Jurkat, Clone E6-1 (cell line): ENCODE measurements around the gene SCAPER.
"Not testable (repeated sequence)": the region's sequence is repeated elsewhere in the genome, so short reads cannot be mapped to it uniquely, and the experiment has no call there.

Experiments used
- DNase-seq: peaks from one replicate; pipeline ENCODE4 v3.0.0-alpha.2; 2011; ENCODE audit warnings: low read depth, low spot score
- H3K4me3 ChIP-seq: 2 replicates; pipeline ENCODE4 v1.5.1; 2011; ENCODE audit warnings: mild to moderate bottlenecking, low read length, control low read depth, moderate library complexity

Gene SCAPER

DNA sequence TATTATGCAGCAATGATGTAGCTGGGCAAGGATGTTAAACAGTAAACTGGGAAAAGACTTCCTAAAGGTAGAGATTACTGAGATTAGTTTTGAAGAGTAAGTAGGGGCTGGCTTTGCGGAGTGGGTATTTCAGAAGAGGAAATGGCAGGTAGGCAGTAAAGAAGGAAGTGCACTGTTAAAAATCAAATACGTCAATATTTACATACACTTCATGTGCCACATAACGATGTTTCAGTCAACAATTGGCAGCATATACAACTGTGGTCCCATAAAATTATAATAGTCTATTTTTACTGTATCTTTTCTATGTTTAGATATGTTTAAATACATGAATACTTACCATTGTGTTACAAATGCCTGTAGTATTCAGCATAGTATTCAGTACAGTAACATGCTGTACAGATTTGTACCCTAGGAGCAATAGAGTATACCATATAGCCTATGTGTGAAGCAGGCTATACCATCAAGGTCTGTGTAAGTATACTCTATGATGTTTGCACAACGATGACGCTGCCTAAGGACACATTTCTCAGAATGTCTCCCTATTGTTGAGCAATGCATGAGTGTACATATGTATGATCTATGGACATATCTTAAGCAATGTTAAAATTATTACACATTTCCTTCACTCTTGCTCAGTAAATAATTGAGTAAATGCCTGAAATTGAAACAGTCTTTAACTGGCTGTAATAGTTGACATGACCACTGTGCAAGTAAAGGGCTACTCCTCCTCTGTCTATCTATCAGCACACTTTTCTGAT, 371.9 kb downstream of the SCAPER start:
- H3K4me3 ChIP-seq = no peak overlapping the region
- DNase-seq = no peak

DNA sequence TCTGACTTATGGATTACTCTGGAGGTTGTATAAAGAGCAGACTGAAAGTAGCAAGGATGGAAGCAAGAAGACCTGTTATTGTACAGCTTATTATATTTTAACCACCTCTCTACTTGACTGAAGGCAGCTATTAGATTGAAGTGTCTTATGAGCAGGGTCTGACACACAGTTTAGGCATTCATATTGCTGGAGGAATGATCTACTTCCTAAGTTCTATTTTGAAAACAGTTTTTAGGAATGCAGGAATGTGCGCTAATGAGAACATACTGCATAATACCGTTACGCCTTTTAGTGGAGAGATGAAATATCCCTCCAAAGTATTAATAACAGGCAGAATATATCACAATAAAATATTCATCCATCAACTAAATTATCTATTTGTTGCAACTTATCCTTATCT, 375.2 kb downstream of the SCAPER start:
- no peak for DNase-seq
- H3K4me3 ChIP-seq = no peak overlapping the region

DNA sequence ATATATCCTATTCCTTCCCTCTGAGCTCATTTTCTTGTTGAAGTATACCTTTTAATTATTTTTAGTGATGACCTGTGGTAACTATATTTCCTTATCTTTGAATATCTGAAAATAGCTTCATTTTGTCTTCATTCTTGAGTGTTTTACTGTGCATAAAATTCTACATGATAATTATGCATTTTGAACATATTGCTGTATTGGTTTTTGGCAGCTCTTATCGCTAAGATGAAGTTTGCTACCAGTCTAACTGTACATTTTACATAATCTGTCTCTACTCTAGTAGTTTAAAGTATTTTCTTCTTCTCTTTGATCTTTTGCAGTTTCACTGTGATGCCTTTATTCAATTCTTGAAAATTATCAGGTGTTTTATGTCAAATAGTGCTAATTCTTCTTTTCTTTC, 379.0 kb downstream of the SCAPER start:
- no peak overlapping the region for H3K4me3 ChIP-seq
- DNase-seq = no peak

DNA sequence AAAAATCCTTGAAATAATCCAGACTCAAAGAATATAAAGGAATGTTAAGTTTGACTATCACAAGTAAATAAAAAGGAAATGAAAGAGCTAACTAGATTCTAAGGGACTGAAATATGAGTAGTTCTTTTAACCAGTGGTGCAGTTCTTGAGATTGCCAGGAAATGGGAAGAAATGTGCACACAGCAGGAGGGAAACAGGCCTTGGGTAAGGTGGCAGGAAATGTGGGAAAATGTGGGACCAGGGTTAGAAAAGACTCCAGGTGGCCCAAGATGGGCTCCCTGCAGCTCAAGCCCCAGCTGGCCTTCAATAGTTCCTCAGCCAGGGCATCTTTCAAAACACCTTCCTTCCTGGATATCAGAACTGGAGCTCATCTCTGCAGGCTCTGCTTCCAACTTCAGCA, 387.2 kb downstream of the SCAPER start:
- H3K4me3 ChIP-seq = no peak overlapping the region
- no peak for DNase-seq

DNA sequence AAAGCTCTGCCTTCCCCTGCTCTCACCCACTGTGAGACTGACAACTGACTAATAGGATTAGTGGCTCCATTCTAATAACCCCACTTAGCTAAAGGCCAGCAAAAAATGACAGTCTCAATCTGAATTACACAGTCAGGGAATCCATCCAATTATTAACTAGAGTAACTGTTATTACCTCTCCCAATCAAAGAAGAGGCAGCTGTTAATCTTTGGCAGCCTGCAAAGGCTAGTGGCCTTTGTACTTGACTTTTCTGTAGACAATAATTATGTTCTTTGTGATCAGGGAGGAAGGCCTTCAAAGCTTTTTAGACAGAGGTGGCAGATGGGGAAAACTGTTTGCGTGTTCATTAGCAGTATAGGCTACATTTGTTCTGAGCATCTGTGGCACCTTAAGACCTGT, 390.9 kb downstream of the SCAPER start:
- no peak overlapping the region for H3K4me3 ChIP-seq
- no peak for DNase-seq

DNA sequence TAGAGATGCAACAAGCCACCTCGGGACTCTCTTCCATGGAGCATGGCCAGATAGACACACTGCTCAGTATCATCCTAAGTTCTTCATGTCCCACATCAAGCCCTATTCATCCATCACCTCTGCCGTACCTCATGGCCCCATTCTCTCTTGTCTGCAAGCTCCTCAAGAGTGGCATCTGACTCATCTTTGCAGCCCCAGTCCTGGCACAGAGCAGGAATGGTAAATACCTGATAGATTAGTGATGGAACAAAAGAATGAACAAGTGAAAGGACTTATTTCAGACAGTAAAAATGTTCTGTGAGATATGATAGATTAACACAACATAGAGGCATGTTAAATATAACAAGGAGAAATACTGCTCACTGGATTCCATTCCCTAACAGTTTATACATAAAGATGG, 392.2 kb downstream of the SCAPER start:
- no peak overlapping the region for H3K4me3 ChIP-seq
- no peak for DNase-seq

DNA sequence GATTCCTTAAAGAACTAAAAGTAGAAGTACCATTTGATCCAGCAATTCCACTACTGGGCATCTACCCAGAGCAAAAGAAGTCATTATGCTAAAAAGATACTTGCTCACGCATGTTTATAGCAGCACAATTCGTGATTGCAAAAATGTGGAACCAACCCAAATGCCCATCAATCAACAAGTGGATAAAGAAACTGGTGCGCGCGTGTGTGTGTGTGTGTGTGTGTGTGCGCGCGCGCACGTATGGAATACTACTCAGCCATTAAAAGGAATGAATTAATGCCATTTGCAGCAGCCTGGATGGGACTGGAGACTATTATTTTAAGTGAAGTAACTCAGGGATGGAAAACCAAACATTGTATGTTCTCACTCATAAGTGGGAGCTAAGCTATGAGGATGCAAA, 394.5 kb downstream of the SCAPER start:
- not testable (repeated sequence) for H3K4me3 ChIP-seq, DNase-seq

DNA sequence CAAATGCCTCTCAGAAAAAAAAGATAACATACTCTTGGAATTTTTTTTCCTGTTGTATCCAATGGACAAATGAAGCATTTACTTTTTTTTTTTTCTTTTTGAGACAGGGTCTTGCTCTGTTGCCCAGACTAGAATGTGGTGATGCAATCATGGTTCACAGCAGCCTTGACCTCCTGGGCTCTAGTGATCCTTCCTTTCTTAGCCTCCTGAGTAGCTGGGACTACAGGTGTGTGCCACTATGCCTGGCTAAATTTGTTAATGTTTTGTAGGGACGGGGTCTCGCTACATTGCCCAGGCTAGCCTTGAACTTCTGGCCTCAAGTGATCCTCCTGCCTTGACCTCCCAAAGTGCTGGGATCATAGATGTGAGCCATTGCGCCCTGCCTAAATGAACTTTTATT, 401.3 kb downstream of the SCAPER start:
- no peak for DNase-seq

DNA sequence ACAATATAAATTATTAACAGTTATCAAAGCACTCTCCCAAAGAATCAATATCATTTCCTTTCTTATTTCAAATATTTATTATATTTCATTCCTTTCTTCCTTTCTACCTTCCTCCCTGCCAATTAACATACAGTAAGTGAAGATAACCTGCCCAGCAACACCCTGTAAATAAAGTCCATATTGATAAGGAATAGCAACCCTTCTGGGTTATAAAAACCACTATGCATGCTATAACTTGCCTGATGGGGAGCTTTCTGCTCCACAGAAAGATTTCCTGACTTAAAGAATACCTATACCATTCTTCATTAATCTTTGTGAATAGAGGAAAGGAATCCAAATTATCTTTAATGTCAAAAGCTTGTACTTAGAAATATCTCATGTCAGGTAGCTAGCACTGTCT, 402.0 kb downstream of the SCAPER start:
- no peak for DNase-seq

More for the DNA sequence above, 401.3 kb downstream of the SCAPER start:
- H3K4me3 ChIP-seq = no peak overlapping the region

DNA sequence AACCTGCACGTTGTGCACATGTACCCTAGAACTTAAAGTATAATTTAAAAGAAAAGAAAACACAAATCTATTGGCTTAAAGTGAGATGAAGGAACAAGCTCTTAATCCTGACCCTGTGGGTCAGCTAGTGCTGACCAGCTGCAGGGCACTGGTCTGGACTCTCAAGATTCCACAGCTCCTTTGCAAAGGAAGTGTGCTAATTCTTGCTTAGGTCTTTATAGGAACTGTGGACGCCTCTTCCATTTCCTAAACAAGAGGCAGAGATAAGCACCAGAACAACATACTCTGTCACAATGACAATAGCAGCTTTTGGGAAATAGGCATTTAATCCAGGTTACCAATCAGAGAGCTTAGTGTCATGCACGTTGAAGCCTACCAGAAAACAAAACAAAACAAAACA, 402.5 kb downstream of the SCAPER start:
- H3K4me3 ChIP-seq = no peak overlapping the region
- DNase-seq = no peak

More for the DNA sequence above, 402.0 kb downstream of the SCAPER start:
- no peak overlapping the region for H3K4me3 ChIP-seq

DNA sequence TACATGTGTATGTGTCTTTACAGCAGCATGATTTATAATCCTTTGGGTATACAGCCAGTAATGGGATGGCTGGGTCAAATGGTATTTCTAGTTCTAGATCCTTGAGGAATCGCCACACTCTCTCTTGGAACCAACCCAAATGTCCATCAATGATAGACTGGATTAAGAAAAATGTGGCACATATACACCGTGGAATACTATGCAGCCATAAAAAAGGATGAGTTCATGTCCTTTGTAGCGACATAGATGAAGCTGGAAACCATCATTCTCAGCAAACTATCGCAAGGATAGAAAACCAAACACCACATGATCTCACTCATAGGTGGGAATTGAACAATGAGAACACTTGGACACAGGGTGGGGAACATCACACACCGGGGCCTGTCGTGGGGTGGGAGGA, 403.0 kb downstream of the SCAPER start:
- not testable (repeated sequence) for H3K4me3 ChIP-seq, DNase-seq

DNA sequence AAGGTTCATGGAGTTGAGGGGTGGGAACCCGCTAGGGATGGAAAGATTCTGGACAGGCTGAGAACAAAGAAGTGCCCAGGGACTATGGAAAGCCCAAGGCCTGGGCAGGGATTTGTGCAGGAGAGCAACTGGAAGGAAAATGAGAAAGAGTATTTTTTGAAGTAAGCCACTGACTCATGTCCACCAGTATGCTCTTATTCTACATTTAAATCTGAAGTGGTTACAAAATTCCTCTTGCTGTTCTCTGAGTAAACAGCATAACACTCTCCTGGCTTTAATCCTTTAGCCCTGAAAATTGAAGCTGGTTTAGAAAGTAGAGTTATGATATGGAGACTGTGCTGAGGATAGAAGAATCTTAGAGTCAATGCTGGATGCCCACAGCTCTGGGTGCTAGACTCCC, 403.4 kb downstream of the SCAPER start:
- no peak for DNase-seq
- no peak overlapping the region for H3K4me3 ChIP-seq

DNA sequence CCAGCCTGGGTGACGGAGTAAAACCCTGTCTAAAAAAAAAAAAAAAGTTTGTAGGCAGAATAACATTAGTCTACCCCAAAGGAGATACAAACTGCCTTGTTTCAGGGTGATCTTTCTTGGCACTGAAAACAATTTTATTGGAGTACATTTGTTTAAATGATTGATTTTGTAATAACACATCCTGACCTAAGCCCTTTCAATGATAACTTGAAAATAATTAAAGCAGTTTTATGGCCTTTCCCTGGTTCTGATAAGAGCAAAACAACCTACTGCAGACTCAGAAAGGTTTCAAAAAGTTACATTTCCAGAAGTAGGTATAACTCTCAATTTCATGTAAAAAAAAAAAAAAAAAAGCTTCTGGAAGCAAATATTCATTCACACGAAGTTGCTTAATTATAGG, 404.1 kb downstream of the SCAPER start:
- DNase-seq = no peak
- no peak overlapping the region for H3K4me3 ChIP-seq

DNA sequence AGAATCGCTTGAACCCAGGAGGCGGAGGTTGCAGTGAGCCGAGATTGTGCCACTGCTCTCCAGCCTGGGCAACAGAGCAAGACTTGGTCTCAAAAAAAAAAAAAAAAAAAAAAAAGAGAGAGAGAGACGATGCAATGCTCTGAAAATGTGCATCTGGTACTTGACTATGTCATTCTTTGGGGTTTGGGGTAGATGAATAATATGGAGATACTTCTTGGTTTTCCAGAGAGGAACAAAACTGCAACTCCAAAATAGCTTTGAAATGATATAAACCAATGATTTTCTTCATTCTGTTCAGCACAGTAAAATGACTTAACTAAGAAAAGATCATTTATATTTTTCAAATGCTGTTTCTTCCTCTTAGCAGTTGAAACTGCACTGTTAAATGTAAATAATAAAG, 409.7 kb downstream of the SCAPER start:
- no peak for DNase-seq
- H3K4me3 ChIP-seq = no peak overlapping the region

DNA sequence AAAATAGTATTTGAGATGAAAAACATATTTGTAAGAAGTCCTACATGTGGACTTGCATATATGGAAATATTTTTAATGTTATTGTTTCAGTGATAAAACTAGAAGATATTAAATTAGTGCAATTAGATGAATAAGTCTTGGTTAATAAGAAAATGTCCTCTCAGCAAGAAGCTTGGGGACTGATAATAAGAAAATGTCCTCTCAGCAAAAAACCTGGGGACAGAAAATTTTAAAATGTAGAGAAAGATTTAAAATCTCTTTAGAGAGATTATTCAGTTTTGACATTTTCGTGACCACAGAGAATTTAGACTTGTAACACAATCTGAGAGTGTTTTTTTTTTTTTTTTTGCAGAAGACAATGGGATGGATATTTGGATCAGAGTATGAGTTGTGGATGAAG, 412.6 kb downstream of the SCAPER start:
- DNase-seq = no peak
- no peak overlapping the region for H3K4me3 ChIP-seq

DNA sequence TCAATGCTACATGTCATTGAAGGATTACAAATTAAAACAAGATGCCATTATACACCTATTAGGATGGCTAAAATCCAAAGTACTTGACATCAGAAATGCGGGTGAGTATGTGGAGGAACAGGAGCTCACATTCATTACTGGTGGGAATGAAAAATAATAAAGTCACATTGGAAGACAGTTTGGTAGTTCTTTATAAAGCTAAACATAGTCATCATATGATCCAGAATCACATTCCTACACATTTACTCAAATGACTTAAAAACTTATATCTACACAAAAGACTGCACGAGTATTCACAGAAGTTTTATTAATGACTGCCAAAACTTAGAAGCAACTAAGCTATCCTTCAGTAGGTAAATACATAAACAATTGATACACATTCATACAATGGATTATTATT, 421.4 kb downstream of the SCAPER start:
- H3K4me3 ChIP-seq = no peak overlapping the region
- DNase-seq = no peak

DNA sequence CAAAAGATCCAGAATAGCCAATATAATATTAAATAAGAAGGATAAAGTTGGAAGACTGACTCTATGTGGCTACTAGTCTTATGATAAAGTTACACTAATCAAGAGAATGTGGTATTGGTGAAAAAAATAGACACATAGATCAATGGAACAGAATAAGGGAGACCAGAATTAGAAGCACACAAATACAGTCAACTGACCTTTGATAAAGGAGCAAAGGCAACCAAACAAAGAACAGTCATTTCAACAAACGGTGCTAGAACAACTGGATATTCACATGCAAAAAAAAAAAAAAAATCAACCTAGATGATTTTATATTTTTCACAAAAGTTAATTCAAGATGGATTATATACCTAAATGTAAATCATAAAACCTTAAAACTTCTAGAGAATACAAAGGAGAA, 422.1 kb downstream of the SCAPER start:
- no peak for DNase-seq

DNA sequence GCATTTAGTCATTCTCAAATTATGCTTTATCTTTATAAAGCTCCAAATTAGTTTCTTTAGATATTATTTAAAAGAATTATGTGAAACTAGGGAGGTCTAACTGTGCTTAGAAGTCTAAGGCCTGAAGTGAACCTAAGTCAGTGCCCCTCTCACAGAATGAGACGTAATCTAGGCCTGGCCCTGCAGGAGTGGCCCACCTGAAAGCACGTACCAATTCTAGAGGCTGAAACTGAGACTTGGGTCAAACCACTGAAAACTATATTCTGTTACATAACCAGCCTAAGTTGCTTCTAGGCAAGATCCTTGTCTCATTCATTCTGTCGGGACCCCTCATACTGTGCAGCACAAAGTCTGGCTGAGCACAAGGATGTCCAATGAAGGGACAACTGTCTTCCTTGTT, 424.9 kb downstream of the SCAPER start:
- DNase-seq = no peak

More for the DNA sequence above, 422.1 kb downstream of the SCAPER start:
- H3K4me3 ChIP-seq = no peak overlapping the region

DNA sequence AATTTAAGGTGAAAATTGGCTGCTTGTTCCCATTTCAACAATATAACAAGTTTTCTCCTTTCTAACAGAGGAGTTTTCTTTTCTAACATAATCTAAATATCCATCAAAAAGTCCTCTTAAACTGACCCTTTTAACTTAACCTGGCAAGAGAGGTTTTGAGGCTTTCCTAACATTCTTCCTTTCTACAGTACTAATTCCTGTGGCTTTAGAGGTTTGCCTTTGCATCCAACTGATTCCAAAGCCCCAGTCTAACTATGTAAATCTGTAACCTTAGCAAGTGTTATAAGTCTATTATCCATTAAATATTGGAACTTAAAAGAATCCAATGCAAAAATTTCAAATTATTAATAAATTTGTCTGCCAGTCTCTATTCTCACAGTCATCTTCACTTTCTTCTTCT, 434.4 kb downstream of the SCAPER start:
- no peak for DNase-seq
- no peak overlapping the region for H3K4me3 ChIP-seq

More for the DNA sequence above, 424.9 kb downstream of the SCAPER start:
- no peak overlapping the region for H3K4me3 ChIP-seq

DNA sequence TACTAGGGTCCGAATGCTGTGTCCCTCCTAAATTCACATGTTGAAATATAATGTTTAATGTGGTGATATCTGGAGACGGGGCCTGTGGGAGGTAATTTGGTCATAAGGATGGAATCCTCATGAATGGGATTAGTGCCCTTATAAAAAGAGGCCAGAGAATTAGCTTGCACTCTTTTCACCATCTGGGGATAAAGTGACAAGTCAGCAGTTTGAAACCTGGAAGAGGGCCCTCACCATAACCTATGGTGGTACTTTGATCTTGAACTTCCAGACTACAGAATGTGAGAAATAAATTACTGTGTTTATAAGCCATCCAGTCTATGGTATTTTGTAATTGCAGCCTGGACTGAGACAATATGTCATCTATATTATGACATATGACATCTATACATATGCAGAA, 436.4 kb downstream of the SCAPER start:
- no peak overlapping the region for H3K4me3 ChIP-seq
- DNase-seq = no peak

DNA sequence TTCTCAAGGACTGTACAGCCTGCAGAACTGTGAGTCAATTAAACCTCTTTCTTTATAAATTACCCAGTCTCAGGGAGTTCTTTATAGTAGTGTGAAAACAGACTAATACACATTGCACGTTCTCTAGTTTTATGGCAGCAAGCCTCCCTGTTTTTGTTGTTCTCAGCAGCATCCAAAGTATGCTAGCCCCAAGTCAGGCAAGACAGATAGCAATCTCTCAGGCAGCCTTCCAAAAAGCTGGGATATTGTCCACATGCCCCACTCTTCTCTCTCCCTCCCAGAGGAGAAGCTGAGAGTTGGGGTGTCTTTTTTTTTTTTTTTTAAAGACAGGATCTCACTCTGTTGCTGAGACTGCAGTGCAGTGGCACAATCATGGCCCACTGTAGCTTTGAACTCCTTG, 438.0 kb downstream of the SCAPER start:
- no peak for DNase-seq
- H3K4me3 ChIP-seq = no peak overlapping the region
